Osteoblast (primary cell): Measurements from ENCODE around the gene PRRT4. TPM values are rescaled to one million over a fixed set of nuclear protein-coding genes. Genes with fewer than 3 reads are reported as not detected.

Source experiments
- DNase-seq: peaks from one replicate; pipeline ENCODE4 v3.0.0; 2011; ENCODE audit warnings: low spot score, mixed read lengths; ENCODE audit not compliant: insufficient read length; ENCODE audit errors: missing footprints
- H2AFZ ChIP-seq: 2 replicates; pipeline ENCODE4 v1.6.0; 2011; ENCODE audit warnings: mild to moderate bottlenecking, low read length
- H3K27ac ChIP-seq: 2 replicates; pipeline ENCODE4 v1.5.1; 2011; ENCODE audit warnings: mild to moderate bottlenecking, low read depth, low read length, moderate library complexity
- H3K27me3 ChIP-seq: 2 replicates; pipeline ENCODE4 v1.6.0; 2012; ENCODE audit warnings: mild to moderate bottlenecking, control low read depth, inconsistent platforms, low read length, moderate library complexity; ENCODE audit not compliant: insufficient read depth
- H3K36me3 ChIP-seq: 2 replicates; pipeline ENCODE4 v1.5.1; 2011; ENCODE audit warnings: mild to moderate bottlenecking, low read length, control low read depth, moderate library complexity; ENCODE audit not compliant: insufficient read depth
- H3K4me1 ChIP-seq: 2 replicates; pipeline ENCODE4 v1.5.1; 2011; ENCODE audit warnings: mild to moderate bottlenecking, low read length, control low read depth, moderate library complexity; ENCODE audit not compliant: insufficient read depth
- H3K4me2 ChIP-seq: 2 replicates; pipeline ENCODE4 v1.6.0; 2011; ENCODE audit warnings: mild to moderate bottlenecking, low read length; ENCODE audit not compliant: insufficient read depth
- H3K4me3 ChIP-seq: fragments of 200-600 bp; sonication (generic); 3 replicates; pipeline ENCODE4 v1.5.1; 2012; ENCODE audit warnings: mild to moderate bottlenecking, low read length, inconsistent platforms; ENCODE audit not compliant: insufficient read depth
- H3K79me2 ChIP-seq: 2 replicates; pipeline ENCODE4 v1.6.0; 2012; ENCODE audit warnings: mild to moderate bottlenecking, low read length, control low read depth, inconsistent platforms; ENCODE audit not compliant: insufficient read depth
- H3K9me3 ChIP-seq: 2 replicates; pipeline ENCODE4 v1.5.1; 2011; ENCODE audit warnings: low read depth, low read length, control low read depth
- H4K20me1 ChIP-seq: 2 replicates; pipeline ENCODE4 v1.6.0; 2012; ENCODE audit warnings: mild to moderate bottlenecking, low read length, control low read depth; ENCODE audit not compliant: insufficient read depth
- total RNA-seq: library from RNA; depleted of rRNA; stranded (reverse); fragments of >200 nt; gene quantifications from 2 replicates; pipeline ENCODE4 v1.2.3, GENCODE V29; 2012
- TF ChIP-seq, protein P1 (sequence below): IDR thresholded peaks from 2 replicates; pipeline ENCODE4 v1.5.1; 2011; ENCODE audit warnings: mild to moderate bottlenecking, low read depth, low read length, moderate library complexity; ENCODE audit errors: extremely low read depth

The PRRT4 gene
- total RNA-seq, 1 donor: not detected

DNA sequence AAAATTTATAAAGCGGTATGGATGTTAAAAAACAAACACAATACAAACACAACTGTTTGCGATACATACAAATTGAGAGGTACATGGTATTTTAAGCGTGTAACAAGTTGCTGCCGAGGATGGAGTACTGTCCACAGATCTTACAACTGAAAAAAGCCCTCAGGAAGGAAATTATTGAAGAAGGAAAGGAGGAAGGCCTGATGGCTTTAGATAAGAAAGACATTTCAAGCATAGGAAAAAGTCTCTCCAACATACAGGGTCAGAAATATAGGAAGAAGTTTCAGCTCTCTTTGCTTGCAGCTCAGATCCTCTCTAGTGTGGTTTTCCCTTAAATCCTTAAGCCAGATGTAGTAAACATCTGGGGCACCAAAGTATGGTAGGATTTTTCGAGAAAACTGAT lies 42.8 kb downstream of the PRRT4 start:
- no peak overlapping the region for H3K4me2 ChIP-seq
- peaks cover 60% of the 10 kb centered on the region for H3K36me3 ChIP-seq

DNA sequence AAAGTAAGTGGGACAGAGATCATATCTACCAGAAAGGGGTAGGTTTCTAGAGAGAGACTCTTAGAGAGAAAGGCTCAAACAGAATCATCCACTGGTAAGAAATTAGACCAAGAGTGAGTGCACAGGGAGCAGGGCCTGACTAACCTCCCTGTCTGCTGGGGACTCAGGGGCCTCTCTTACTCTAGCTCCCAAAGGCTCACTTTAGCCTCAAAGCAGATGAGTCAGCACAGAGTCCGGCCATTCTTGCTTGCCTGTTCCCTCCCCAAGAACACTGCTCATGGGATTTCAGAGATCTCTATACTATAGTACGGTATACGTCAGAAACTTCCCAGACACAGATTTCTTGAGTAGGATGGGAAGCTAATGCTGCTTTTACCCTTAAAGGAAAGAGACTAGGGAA lies 50.5 kb downstream of the PRRT4 start:
- Histone ChIP-seq H3K4me3 (no peak overlapping the region), H3K9me3 (no peaks in the 10 kb centered on the region), H3K79me2 (no peaks in the 10 kb centered on the region), H4K20me1 (no peaks in the 10 kb centered on the region), H2AFZ (no peak overlapping the region), H3K4me2 (no peak overlapping the region), H3K27ac (no peak overlapping the region), H3K27me3 (no peaks in the 10 kb centered on the region), H3K36me3 (peaks cover 78% of the 10 kb centered on the region), H3K4me1 (peaks cover 4% of the 10 kb centered on the region)
- no peak for DNase-seq
- TF ChIP-seq, protein P1, sequence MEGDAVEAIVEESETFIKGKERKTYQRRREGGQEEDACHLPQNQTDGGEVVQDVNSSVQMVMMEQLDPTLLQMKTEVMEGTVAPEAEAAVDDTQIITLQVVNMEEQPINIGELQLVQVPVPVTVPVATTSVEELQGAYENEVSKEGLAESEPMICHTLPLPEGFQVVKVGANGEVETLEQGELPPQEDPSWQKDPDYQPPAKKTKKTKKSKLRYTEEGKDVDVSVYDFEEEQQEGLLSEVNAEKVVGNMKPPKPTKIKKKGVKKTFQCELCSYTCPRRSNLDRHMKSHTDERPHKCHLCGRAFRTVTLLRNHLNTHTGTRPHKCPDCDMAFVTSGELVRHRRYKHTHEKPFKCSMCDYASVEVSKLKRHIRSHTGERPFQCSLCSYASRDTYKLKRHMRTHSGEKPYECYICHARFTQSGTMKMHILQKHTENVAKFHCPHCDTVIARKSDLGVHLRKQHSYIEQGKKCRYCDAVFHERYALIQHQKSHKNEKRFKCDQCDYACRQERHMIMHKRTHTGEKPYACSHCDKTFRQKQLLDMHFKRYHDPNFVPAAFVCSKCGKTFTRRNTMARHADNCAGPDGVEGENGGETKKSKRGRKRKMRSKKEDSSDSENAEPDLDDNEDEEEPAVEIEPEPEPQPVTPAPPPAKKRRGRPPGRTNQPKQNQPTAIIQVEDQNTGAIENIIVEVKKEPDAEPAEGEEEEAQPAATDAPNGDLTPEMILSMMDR: no peak

More for the DNA sequence above, 42.8 kb downstream of the PRRT4 start:
- Histone ChIP-seq H3K27me3 (no peaks in the 10 kb centered on the region), H3K4me1 (peaks cover 26% of the 10 kb centered on the region), H3K79me2 (no peaks in the 10 kb centered on the region), H3K27ac (no peak overlapping the region), H3K4me3 (no peak overlapping the region), H2AFZ (no peak overlapping the region), H3K9me3 (no peaks in the 10 kb centered on the region), H4K20me1 (no peaks in the 10 kb centered on the region)
- TF ChIP-seq, protein P1: no peak
- no peak for DNase-seq

DNA sequence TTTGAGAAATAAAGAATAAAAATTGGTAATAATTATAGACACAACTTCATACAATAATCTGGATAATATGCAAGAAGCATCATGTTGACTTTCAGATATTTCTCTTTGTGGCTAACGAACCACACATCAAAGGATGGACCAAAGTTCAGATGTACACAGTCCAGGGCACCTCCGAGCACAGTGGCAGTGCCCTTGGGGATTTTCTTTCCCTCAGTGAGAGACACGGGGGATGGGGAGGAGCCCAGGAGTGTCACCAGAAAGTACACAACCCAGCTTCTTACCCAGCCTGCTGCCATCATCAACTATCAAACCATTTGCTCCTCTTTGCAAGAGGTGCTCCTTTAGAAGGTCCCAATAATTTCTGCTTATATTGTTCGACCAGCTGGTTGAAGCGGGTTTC lies 51.0 kb downstream of the PRRT4 start:
- Histone ChIP-seq H3K4me1 (peaks cover 4% of the 10 kb centered on the region), H4K20me1 (peaks cover 2% of the 10 kb centered on the region), H3K27me3 (no peaks in the 10 kb centered on the region), H2AFZ (no peak overlapping the region), H3K4me3 (no peak overlapping the region), H3K79me2 (no peaks in the 10 kb centered on the region), H3K36me3 (peaks cover 80% of the 10 kb centered on the region), H3K9me3 (no peaks in the 10 kb centered on the region), H3K27ac (no peak overlapping the region), H3K4me2 (no peak overlapping the region)
- TF ChIP-seq, protein P1: no peak
- DNase-seq: no peak

DNA sequence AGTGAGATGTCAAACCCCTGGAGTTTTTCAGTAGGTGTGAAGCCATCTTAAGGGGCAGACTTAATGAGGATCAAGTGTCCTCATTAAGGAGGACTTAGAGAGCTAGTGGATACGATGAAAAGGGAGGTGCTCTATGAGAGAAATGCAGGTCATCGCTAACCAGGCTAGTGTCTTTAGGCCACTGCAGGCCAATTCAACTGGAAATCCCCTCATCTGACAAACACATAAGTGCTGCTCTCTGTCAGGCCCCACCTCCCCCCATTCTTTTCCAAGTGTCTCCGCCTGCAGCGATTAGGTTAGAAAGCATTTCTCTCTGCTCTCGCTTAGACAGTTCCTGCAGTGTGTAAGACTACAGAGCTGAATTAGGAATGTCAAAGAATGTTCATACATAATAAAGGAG lies 51.5 kb downstream of the PRRT4 start:
- Histone ChIP-seq H4K20me1 (peaks cover 2% of the 10 kb centered on the region), H2AFZ (no peak overlapping the region), H3K4me1 (peaks cover 4% of the 10 kb centered on the region), H3K9me3 (no peaks in the 10 kb centered on the region), H3K36me3 (peaks cover 81% of the 10 kb centered on the region), H3K27me3 (no peaks in the 10 kb centered on the region), H3K4me3 (no peak overlapping the region), H3K4me2 (no peak overlapping the region), H3K27ac (no peak overlapping the region), H3K79me2 (no peaks in the 10 kb centered on the region)
- DNase-seq: peak; percentile 65
- TF ChIP-seq, protein P1: no peak
